ENCODE results near the gene LRMDA. TPM values are rescaled to one million over a fixed set of nuclear protein-coding genes. Genes with fewer than 3 reads are reported as not detected.

LRMDA gene
- polyA plus RNA-seq, 3 donors: 39.8 to 59.6 (median 56.4) TPM

GRCh38 chr10:76309741-76310587, 878.5 kb downstream of the LRMDA start:
- Histone ChIP-seq H3K4me2 (replicated peaks; ENCODE audit: extremely low read depth, low read length, poor library complexity, severe bottlenecking) (no peak overlapping the region), H4K20me1 (ENCODE audit: insufficient read depth, low read length) (no peaks in the 10 kb centered on the region), H3K9ac (ENCODE audit: insufficient read depth, low read length, poor library complexity, severe bottlenecking) (no peak overlapping the region), H2AFZ (ENCODE audit: insufficient read depth, low read depth, low read length, poor library complexity, severe bottlenecking) (no peak overlapping the region), H3K36me3 (replicated peaks in 1 of 2; ENCODE audit: control insufficient read depth in 1 of 2, insufficient read depth in 2 of 2, low read length in 2 of 2) (no peaks in the 10 kb centered on the region), H3K9me3 (replicated peaks in 1 of 2; ENCODE audit: control insufficient read depth in 1 of 2, insufficient read depth in 1 of 2, low read length in 2 of 2) (no peaks in the 10 kb centered on the region), H3K27ac (ENCODE audit: low read depth in 1 of 2, low read length in 2 of 2) (no peak overlapping the region), H3K27me3 (ENCODE audit: control insufficient read depth in 2 of 2, insufficient read depth in 2 of 2, low read length in 2 of 2) (no peaks in the 10 kb centered on the region), H3K79me2 (ENCODE audit: insufficient read depth, low read length) (no peaks in the 10 kb centered on the region), H3K4me3 (replicated peaks in 1 of 3; ENCODE audit: low read depth in 2 of 3, low read length in 3 of 3) (no peak overlapping the region), H3K4me1 (ENCODE audit: control insufficient read depth in 1 of 2, insufficient read depth in 2 of 2, low read length in 2 of 2) (peaks cover 38 to 39% of the 10 kb centered on the region in 2 donors)
- H3K36me3 Mint-ChIP-seq: no peaks in the 10 kb centered on the region
- 100% methylated on average over 1 of the region's 7 CpGs for WGBS (ENCODE audit: insufficient coverage)
- H3K9me3 Mint-ChIP-seq: peaks cover 0 to 3% (median 0%) of the 10 kb centered on the region in 7 donors
- intact Hi-C loops (cut with micrococcal nuclease): no loop called here
- H3K4me3 Mint-ChIP-seq: no peak overlapping the region
- no peak for DNase-seq
- no peak overlapping the region for H3K27ac Mint-ChIP-seq
- H3K4me1 Mint-ChIP-seq: peaks cover 45% of the 10 kb centered on the region
- H3K27me3 Mint-ChIP-seq (ENCODE audit: low read depth in 3 of 3): peaks cover 1 to 5% (median 3%) of the 10 kb centered on the region in 3 donors
- no peak for TF ChIP-seq CTCF (IDR thresholded peaks at IDR 0.05)

GRCh38 chr10:76310588-76311080, 879.2 kb downstream of the LRMDA start:
- peaks cover 38 to 39% of the 10 kb centered on the region in 2 donors for H3K4me1 ChIP-seq (ENCODE audit: control insufficient read depth in 1 of 2, insufficient read depth in 2 of 2, low read length in 2 of 2)
- WGBS (ENCODE audit: insufficient coverage): no CpG with 5 or more reads among the region's 1 CpG
- intact Hi-C loops (cut with micrococcal nuclease): no loop called here
- no peak overlapping the region for H3K9ac ChIP-seq (ENCODE audit: insufficient read depth, low read length, poor library complexity, severe bottlenecking)
- H3K9me3 Mint-ChIP-seq: peaks cover 0 to 3% (median 0%) of the 10 kb centered on the region in 7 donors
- H3K4me3 Mint-ChIP-seq: no peak overlapping the region
- no peaks in the 10 kb centered on the region for H3K79me2 ChIP-seq (ENCODE audit: insufficient read depth, low read length)
- no peaks in the 10 kb centered on the region for H3K36me3 ChIP-seq (replicated peaks in 1 of 2; ENCODE audit: control insufficient read depth in 1 of 2, insufficient read depth in 2 of 2, low read length in 2 of 2)
- H3K36me3 Mint-ChIP-seq: no peaks in the 10 kb centered on the region
- DNase-seq: no peak
- no peak overlapping the region for H3K27ac ChIP-seq (ENCODE audit: low read depth in 1 of 2, low read length in 2 of 2)
- H3K4me2 ChIP-seq (replicated peaks; ENCODE audit: extremely low read depth, low read length, poor library complexity, severe bottlenecking): no peak overlapping the region
- no peaks in the 10 kb centered on the region for H3K27me3 ChIP-seq (ENCODE audit: control insufficient read depth in 2 of 2, insufficient read depth in 2 of 2, low read length in 2 of 2)
- H4K20me1 ChIP-seq (ENCODE audit: insufficient read depth, low read length): no peaks in the 10 kb centered on the region
- no peak overlapping the region for H2AFZ ChIP-seq (ENCODE audit: insufficient read depth, low read depth, low read length, poor library complexity, severe bottlenecking)
- H3K9me3 ChIP-seq (replicated peaks in 1 of 2; ENCODE audit: control insufficient read depth in 1 of 2, insufficient read depth in 1 of 2, low read length in 2 of 2): no peaks in the 10 kb centered on the region
- H3K27ac Mint-ChIP-seq: no peak overlapping the region
- no peak overlapping the region for H3K4me3 ChIP-seq (replicated peaks in 1 of 3; ENCODE audit: low read depth in 2 of 3, low read length in 3 of 3)
- peaks cover 1 to 3% (median 3%) of the 10 kb centered on the region in 3 donors for H3K27me3 Mint-ChIP-seq (ENCODE audit: low read depth in 3 of 3)
- TF ChIP-seq CTCF (IDR thresholded peaks at IDR 0.05): no peak
- H3K4me1 Mint-ChIP-seq: peaks cover 45% of the 10 kb centered on the region

Measured in CD14-positive monocyte (primary cell).